HEK293 (cell line): ENCODE data around the gene HOXA10.

Source experiments
- CTCF ChIA-PET: fragments of 350-600 bp; formaldehyde crosslinking; extraction: SDS; loops from one replicate; lab custom pipeline; 2021; ENCODE audit warnings: antibody characterized with exemption; lab: Yijun Ruan, JAX
- POLR2A ChIA-PET: fragments of 300-600 bp; formaldehyde crosslinking; extraction: SDS; loops from one replicate; lab custom pipeline; 2020; ENCODE audit warnings: antibody characterized with exemption, inconsistent platforms; lab: Yijun Ruan, JAX
- H3K27ac ChIP-seq: fragments of 200-500 bp; sonication (Bioruptor generic); 2 replicates; pipeline ENCODE4 v1.5.1; 2014; ENCODE audit warnings: low read depth, low read length, control low read depth, inconsistent platforms; ENCODE audit errors: extremely low read depth
- H3K36me3 ChIP-seq, 2 experiments: fragments of 200-500 bp in 1 of 2; sonication (Bioruptor generic) in 1 of 2; 1 replicate in 1 of 2; 2 replicates in 1 of 2; pipeline ENCODE4 v1.5.1; 2014 to 2017; ENCODE audit warnings: inconsistent platforms in 2 of 2, low read length in 2 of 2; ENCODE audit not compliant: control insufficient read depth in 2 of 2, insufficient read depth in 1 of 2
- H3K4me1 ChIP-seq: fragments of 200-500 bp; sonication (Bioruptor generic); 2 replicates; pipeline ENCODE4 v1.5.1; 2014; ENCODE audit warnings: mild to moderate bottlenecking, low read length, inconsistent platforms; ENCODE audit not compliant: control insufficient read depth, insufficient read depth
- H3K4me3 ChIP-seq: 2 replicates; pipeline ENCODE4 v1.5.1; 2011; ENCODE audit warnings: low read depth, mild to moderate bottlenecking, control low read depth, low read length, moderate library complexity
- H3K9me3 ChIP-seq: fragments of 200-500 bp; sonication (Bioruptor generic); 2 replicates; pipeline ENCODE4 v1.5.1; 2014; ENCODE audit warnings: low read depth, low read length, inconsistent platforms; ENCODE audit not compliant: control insufficient read depth, insufficient read depth
- EGR2 ChIP-seq: fragments of 450-650 bp; formaldehyde crosslinking; IDR thresholded peaks from 2 replicates; pipeline ENCODE4 v1.5.1; 2016; ENCODE audit warnings: low read depth, missing biosample characterization, missing genetic modification characterization
- GFI1B ChIP-seq: fragments of 450-650 bp; formaldehyde crosslinking; IDR thresholded peaks from 2 replicates; pipeline ENCODE4 v1.5.1; 2016; ENCODE audit warnings: missing biosample characterization, missing genetic modification characterization
- GLIS1 ChIP-seq: fragments of 450-650 bp; formaldehyde crosslinking; IDR thresholded peaks from 2 replicates; pipeline ENCODE4 v1.5.1; 2016; ENCODE audit warnings: missing biosample characterization, missing genetic modification characterization
- GLIS2 ChIP-seq: fragments of 450-650 bp; formaldehyde crosslinking; IDR thresholded peaks from 2 replicates; pipeline ENCODE4 v1.5.1; 2016; ENCODE audit warnings: missing biosample characterization, missing genetic modification characterization
- OSR2 ChIP-seq: fragments of 450-650 bp; formaldehyde crosslinking; IDR thresholded peaks from 2 replicates; pipeline ENCODE4 v1.5.1; 2016; ENCODE audit warnings: missing biosample characterization, missing genetic modification characterization
- PRDM4 ChIP-seq: fragments of 450-650 bp; formaldehyde crosslinking; IDR thresholded peaks from 2 replicates; pipeline ENCODE4 v1.5.1; 2017; ENCODE audit warnings: missing biosample characterization, missing genetic modification characterization
- SCRT2 ChIP-seq: fragments of 450-650 bp; formaldehyde crosslinking; IDR thresholded peaks from 2 replicates; pipeline ENCODE4 v1.5.1; 2016; ENCODE audit warnings: missing biosample characterization, missing genetic modification characterization
- ZBTB20 ChIP-seq: fragments of 450-650 bp; formaldehyde crosslinking; IDR thresholded peaks from 2 replicates; pipeline ENCODE4 v1.5.1; 2016; ENCODE audit warnings: missing biosample characterization, missing genetic modification characterization
- ZBTB8A ChIP-seq: fragments of 450-650 bp; formaldehyde crosslinking; IDR thresholded peaks from 2 replicates; pipeline ENCODE4 v1.5.1; 2016; ENCODE audit warnings: missing biosample characterization, missing genetic modification characterization
- ZFHX2 ChIP-seq: fragments of 450-650 bp; formaldehyde crosslinking; conservative IDR thresholded peaks from 2 replicates; pipeline ENCODE4 v1.5.1; 2016; ENCODE audit warnings: missing biosample characterization, missing genetic modification characterization
- ZIC2 ChIP-seq: fragments of 450-650 bp; formaldehyde crosslinking; IDR thresholded peaks from 2 replicates; pipeline ENCODE4 v1.5.1; 2016; ENCODE audit warnings: missing biosample characterization, missing genetic modification characterization
- ZNF248 ChIP-seq: fragments of 450-650 bp; formaldehyde crosslinking; IDR thresholded peaks from 2 replicates; pipeline ENCODE4 v1.5.1; 2017; ENCODE audit warnings: missing biosample characterization, missing genetic modification characterization
- ZNF335 ChIP-seq: fragments of 450-650 bp; formaldehyde crosslinking; conservative IDR thresholded peaks from 2 replicates; pipeline ENCODE4 v1.5.1; 2016; ENCODE audit warnings: missing biosample characterization, missing genetic modification characterization
- ZNF707 ChIP-seq: fragments of 450-650 bp; formaldehyde crosslinking; IDR thresholded peaks from 2 replicates; pipeline ENCODE4 v1.5.1; 2016; ENCODE audit warnings: missing biosample characterization, missing genetic modification characterization
- ZNF843 ChIP-seq: fragments of 450-650 bp; formaldehyde crosslinking; IDR thresholded peaks from 2 replicates; pipeline ENCODE4 v1.5.1; 2016; ENCODE audit warnings: missing biosample characterization, missing genetic modification characterization
- TF ChIP-seq, protein P1 (sequence below): fragments of 450-650 bp; formaldehyde crosslinking; IDR thresholded peaks from 2 replicates; pipeline ENCODE4 v1.5.1; 2016; ENCODE audit warnings: missing biosample characterization, missing genetic modification characterization, borderline replicate concordance
- TF ChIP-seq, protein P2 (sequence below): fragments of 450-650 bp; formaldehyde crosslinking; IDR thresholded peaks from 2 replicates; pipeline ENCODE4 v1.5.1; 2016; ENCODE audit warnings: missing biosample characterization, missing genetic modification characterization
- TF ChIP-seq, protein P3 (sequence below): fragments of 450-650 bp; formaldehyde crosslinking; IDR thresholded peaks from 2 replicates; pipeline ENCODE4 v1.5.1; 2017; ENCODE audit warnings: missing biosample characterization, mild to moderate bottlenecking, missing genetic modification characterization, moderate library complexity

The HOXA10 gene

GRCh38 chr7:27157702-27158431, 16.3 kb downstream of the HOXA10 start (continued):
- no peak for TF ChIP-seq ZNF248 (tag by site-specific recombination)

- peaks cover 0 to 8% of the 10 kb centered on the region in 2 experiments; a peak in 1 of 3 replicates for H3K36me3 ChIP-seq
- CTCF ChIA-PET: interaction anchor here (0.6 to 2.8 kb wide), 5 partner anchors 13 to 1265 kb away, joined by 3 to 11 read pairs (median 3); partner anchors contain the start of gene HOXA5
- H3K4me3 ChIP-seq: peak overlapping the region; percentile 69
- TF ChIP-seq ZNF335 (tag by site-specific recombination) (no peak), ZBTB20 (peak; percentile 78), GLIS2 (peak; percentile 11; the same call in 1 of the 2 replicates), ZIC2 (tag by site-specific recombination) (0 out of 2 replicates have a peak, but pooled peaks have one; percentile 32)
- H3K27ac ChIP-seq: peak overlapping the region; percentile 94; the same call in 1 of the 2 replicates
- H3K9me3 ChIP-seq: no peaks in the 10 kb centered on the region
- POLR2A ChIA-PET: interaction anchor here (0.5 to 2.3 kb wide), 15 partner anchors 9 to 1295 kb away, joined by 3 to 17 read pairs (median 4); partner anchors contain the start of genes HOXA11, HOXA4, HOXA5 and SKAP2
- peaks cover 12% of the 10 kb centered on the region for H3K4me1 ChIP-seq
These were observed 17.0 kb downstream of the HOXA10 start for GRCh38 chr7:27156916-27157701.

GRCh38 chr7:27156508-27156898, 17.6 kb downstream of the HOXA10 start, which contains the start of gene HOXA7:
Gene HOXA7 (minus strand): TSS chr7:27156675. CDS start chr7:27156545, 130 bp downstream.
- Histone ChIP-seq H3K9me3 (no peaks in the 10 kb centered on the region), H3K36me3 (peaks cover 0 to 8% of the 10 kb centered on the region in 2 experiments; a peak in 1 of 3 replicates), H3K4me3 (peak within 1 kb of the TSS; percentile 69), H3K4me1 (peaks cover 13% of the 10 kb centered on the region), H3K27ac (peak within 1 kb of the TSS; percentile 94)
- ChIA-PET CTCF (interaction anchor here (0.7 to 2.8 kb wide), 5 partner anchors 13 to 1264 kb away, joined by 3 to 11 read pairs (median 3); partner anchors contain the start of gene HOXA5), POLR2A (interaction anchor here (0.5 to 2.3 kb wide), 15 partner anchors 8 to 1294 kb away, joined by 3 to 17 read pairs (median 4); partner anchors contain the start of genes HOXA11, HOXA4, HOXA5 and SKAP2)
- TF ChIP-seq, protein P1, sequence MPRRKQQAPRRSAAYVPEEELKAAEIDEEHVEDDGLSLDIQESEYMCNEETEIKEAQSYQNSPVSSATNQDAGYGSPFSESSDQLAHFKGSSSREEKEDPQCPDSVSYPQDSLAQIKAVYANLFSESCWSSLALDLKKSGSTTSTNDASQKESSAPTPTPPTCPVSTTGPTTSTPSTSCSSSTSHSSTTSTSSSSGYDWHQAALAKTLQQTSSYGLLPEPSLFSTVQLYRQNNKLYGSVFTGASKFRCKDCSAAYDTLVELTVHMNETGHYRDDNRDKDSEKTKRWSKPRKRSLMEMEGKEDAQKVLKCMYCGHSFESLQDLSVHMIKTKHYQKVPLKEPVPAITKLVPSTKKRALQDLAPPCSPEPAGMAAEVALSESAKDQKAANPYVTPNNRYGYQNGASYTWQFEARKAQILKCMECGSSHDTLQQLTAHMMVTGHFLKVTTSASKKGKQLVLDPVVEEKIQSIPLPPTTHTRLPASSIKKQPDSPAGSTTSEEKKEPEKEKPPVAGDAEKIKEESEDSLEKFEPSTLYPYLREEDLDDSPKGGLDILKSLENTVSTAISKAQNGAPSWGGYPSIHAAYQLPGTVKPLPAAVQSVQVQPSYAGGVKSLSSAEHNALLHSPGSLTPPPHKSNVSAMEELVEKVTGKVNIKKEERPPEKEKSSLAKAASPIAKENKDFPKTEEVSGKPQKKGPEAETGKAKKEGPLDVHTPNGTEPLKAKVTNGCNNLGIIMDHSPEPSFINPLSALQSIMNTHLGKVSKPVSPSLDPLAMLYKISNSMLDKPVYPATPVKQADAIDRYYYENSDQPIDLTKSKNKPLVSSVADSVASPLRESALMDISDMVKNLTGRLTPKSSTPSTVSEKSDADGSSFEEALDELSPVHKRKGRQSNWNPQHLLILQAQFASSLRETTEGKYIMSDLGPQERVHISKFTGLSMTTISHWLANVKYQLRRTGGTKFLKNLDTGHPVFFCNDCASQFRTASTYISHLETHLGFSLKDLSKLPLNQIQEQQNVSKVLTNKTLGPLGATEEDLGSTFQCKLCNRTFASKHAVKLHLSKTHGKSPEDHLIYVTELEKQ (tag by site-specific recombination): no peak
- TF ChIP-seq, protein P2, sequence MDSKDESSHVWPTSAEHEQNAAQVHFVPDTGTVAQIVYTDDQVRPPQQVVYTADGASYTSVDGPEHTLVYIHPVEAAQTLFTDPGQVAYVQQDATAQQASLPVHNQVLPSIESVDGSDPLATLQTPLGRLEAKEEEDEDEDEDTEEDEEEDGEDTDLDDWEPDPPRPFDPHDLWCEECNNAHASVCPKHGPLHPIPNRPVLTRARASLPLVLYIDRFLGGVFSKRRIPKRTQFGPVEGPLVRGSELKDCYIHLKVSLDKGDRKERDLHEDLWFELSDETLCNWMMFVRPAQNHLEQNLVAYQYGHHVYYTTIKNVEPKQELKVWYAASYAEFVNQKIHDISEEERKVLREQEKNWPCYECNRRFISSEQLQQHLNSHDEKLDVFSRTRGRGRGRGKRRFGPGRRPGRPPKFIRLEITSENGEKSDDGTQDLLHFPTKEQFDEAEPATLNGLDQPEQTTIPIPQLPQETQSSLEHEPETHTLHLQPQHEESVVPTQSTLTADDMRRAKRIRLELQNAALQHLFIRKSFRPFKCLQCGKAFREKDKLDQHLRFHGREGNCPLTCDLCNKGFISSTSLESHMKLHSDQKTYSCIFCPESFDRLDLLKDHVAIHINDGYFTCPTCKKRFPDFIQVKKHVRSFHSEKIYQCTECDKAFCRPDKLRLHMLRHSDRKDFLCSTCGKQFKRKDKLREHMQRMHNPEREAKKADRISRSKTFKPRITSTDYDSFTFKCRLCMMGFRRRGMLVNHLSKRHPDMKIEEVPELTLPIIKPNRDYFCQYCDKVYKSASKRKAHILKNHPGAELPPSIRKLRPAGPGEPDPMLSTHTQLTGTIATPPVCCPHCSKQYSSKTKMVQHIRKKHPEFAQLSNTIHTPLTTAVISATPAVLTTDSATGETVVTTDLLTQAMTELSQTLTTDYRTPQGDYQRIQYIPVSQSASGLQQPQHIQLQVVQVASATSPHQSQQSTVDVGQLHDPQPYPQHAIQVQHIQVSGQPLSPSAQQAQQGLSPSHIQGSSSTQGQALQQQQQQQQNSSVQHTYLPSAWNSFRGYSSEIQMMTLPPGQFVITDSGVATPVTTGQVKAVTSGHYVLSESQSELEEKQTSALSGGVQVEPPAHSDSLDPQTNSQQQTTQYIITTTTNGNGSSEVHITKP (tag by site-specific recombination): peak; percentile 83
- TF ChIP-seq ZIC2 (tag by site-specific recombination) (peak; percentile 77), OSR2 (tag by site-specific recombination) (no peak), EGR2 (peak; percentile 81), ZBTB8A (tag by site-specific recombination) (peak; percentile 4; the same call in 1 of the 2 replicates), ZNF707 (no peak), GLIS1 (tag by site-specific recombination) (peak; percentile 86), SCRT2 (peak; percentile 60; the same call in 1 of the 2 replicates), PRDM4 (tag by site-specific recombination) (0 out of 2 replicates have a peak, but pooled peaks have one; percentile 24), ZFHX2 (tag by site-specific recombination) (peak; percentile 97), GFI1B (tag by site-specific recombination) (peak; percentile 86), ZNF843 (tag by site-specific recombination) (0 out of 2 replicates have a peak, but pooled peaks have one; percentile 36)
- TF ChIP-seq, protein P3, sequence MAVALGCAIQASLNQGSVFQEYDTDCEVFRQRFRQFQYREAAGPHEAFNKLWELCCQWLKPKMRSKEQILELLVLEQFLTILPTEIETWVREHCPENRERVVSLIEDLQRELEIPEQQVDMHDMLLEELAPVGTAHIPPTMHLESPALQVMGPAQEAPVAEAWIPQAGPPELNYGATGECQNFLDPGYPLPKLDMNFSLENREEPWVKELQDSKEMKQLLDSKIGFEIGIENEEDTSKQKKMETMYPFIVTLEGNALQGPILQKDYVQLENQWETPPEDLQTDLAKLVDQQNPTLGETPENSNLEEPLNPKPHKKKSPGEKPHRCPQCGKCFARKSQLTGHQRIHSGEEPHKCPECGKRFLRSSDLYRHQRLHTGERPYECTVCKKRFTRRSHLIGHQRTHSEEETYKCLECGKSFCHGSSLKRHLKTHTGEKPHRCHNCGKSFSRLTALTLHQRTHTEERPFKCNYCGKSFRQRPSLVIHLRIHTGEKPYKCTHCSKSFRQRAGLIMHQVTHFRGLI (tag by site-specific recombination): peak; percentile 66
